ENCODE data around the gene RBM26. TPM values are rescaled to one million over a fixed set of nuclear protein-coding genes. Genes with fewer than 3 reads are reported as not detected.
"Not testable (repeated sequence)": the region's sequence is repeated elsewhere in the genome, so short reads cannot be mapped to it uniquely, and the experiment has no call there.

RBM26 gene
- total and polyA plus RNA-seq, 2 experiments from 2014 or later: 11.1 to 19.2 TPM

DNA sequence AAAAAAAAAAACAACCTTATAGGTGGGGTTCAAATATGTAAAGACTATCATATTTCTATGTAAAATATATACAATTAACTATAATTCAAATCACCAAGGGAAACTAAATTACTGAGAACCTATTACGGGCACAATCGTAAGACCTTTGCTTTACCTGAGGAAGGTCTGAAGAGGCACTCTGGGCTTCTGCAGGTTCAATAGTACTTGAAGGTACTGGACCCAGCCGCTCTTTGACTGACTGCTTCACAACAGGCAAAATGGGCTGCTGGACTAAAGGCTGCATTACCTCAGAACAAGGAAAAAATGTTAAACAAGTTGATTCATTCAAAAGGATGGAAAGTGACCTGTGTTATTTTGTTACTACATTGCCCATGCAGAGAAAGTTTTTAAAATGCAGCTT, 51.8 kb downstream of the RBM26 start:
- Histone ChIP-seq H3K9me3 (ENCODE audit: low read depth) (no peaks in the 10 kb centered on the region), H3K9me2 (ENCODE audit: insufficient read depth) (no peaks in the 10 kb centered on the region), H4K20me1 (ENCODE audit: insufficient read depth) (no peaks in the 10 kb centered on the region), H3K27me3 (replicated peaks; ENCODE audit: insufficient read depth) (no peaks in the 10 kb centered on the region), H2AFZ (no peak overlapping the region), H3F3A (ENCODE audit: insufficient read depth) (no peaks in the 10 kb centered on the region), H3K36me3 (ENCODE audit: low read depth) (peaks cover 47% of the 10 kb centered on the region), H3K4me1 (ENCODE audit: insufficient read depth) (peaks cover 7% of the 10 kb centered on the region; the same call in 1 of the 2 replicates), H3K4me3 (no peak overlapping the region), H3K27ac (no peak overlapping the region), H3K79me2 (ENCODE audit: insufficient read depth) (no peaks in the 10 kb centered on the region; the same call in 1 of the 2 replicates), H3K4me2 (ENCODE audit: unreplicated experiment) (no peak overlapping the region), H3K9ac (no peak overlapping the region)
- TF ChIP-seq EZH2phosphoT487 (IDR thresholded peaks at IDR 0.05; ENCODE audit: insufficient read depth, low read depth): no peak
- no peak for TF ChIP-seq EZH2 (IDR thresholded peaks at IDR 0.05; ENCODE audit: insufficient read depth, poor library complexity, severe bottlenecking)
- in situ Hi-C loops (cut with MboI): no loop called here
- WGBS, 2 experiments (ENCODE audit: low coverage in 1 of 2, low lambda C conversion rate in 2 of 2, missing lambda C conversion rate in 2 of 2): 91 to 98% methylated on average over 3 of the region's 3 CpGs
- DNase-seq: no peak

DNA sequence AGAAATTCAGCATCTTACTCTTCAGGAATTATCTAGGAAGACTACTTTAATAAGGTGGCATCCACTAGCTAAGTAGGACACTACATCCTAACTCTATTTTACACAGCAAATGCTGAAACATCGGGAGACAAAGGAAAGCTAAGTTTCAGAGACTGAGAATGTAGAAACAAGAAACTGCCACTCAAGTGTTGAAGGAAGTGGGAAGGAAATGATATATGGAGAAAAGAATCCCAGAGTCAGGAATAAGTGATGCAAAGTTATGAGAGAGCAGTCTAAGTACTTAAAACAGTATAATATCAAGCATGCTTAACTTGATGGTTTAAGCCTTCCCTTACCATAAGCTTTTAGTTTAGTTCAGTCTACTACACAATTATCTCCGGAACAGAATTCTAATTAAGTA, 52.4 kb downstream of the RBM26 start:
- in situ Hi-C loops (cut with MboI): no loop called here
- Histone ChIP-seq H3K9ac (no peak overlapping the region), H4K20me1 (ENCODE audit: insufficient read depth) (no peaks in the 10 kb centered on the region), H3K9me2 (ENCODE audit: insufficient read depth) (no peaks in the 10 kb centered on the region), H3K27ac (no peak overlapping the region), H3K79me2 (ENCODE audit: insufficient read depth) (no peaks in the 10 kb centered on the region; the same call in 1 of the 2 replicates), H3K9me3 (ENCODE audit: low read depth) (no peaks in the 10 kb centered on the region), H3K4me3 (no peak overlapping the region), H3K36me3 (ENCODE audit: low read depth) (peaks cover 43% of the 10 kb centered on the region), H3F3A (ENCODE audit: insufficient read depth) (no peaks in the 10 kb centered on the region), H3K4me2 (ENCODE audit: unreplicated experiment) (no peak overlapping the region), H3K27me3 (replicated peaks; ENCODE audit: insufficient read depth) (no peaks in the 10 kb centered on the region), H3K4me1 (ENCODE audit: insufficient read depth) (peaks cover 12% of the 10 kb centered on the region; the same call in 1 of the 2 replicates), H2AFZ (no peak overlapping the region)
- TF ChIP-seq EZH2phosphoT487 (IDR thresholded peaks at IDR 0.05; ENCODE audit: insufficient read depth, low read depth) (no peak), EZH2 (IDR thresholded peaks at IDR 0.05; ENCODE audit: insufficient read depth, poor library complexity, severe bottlenecking) (no peak)
- DNase-seq: no peak
- WGBS, 2 experiments (ENCODE audit: low coverage in 1 of 2, low lambda C conversion rate in 2 of 2, missing lambda C conversion rate in 2 of 2): 68 to 70% methylated on average over 2 of the region's 2 CpGs

DNA sequence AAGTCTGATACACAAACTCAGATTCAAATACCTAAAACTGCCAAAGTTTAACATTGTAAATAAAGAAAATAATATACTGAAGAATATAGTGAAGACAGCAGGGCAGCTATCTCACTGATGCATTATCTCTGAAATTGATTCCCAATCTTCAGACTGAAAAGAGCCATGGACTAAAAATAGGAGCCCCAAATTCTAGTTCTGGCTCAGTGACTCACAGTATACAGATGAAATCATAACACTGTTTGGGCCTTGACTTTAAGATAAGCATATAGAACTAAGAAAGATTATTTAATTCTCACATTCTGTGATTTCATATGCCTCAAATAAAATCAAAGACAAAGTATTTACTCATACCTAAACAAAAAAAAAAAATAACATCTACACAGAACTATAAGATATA, 53.9 kb downstream of the RBM26 start:
- no peak overlapping the region for H3K4me2 ChIP-seq (ENCODE audit: unreplicated experiment)
- H3K9me2 ChIP-seq (ENCODE audit: insufficient read depth): no peaks in the 10 kb centered on the region
- H3K9me3 ChIP-seq (ENCODE audit: low read depth): no peaks in the 10 kb centered on the region
- H2AFZ ChIP-seq: no peak overlapping the region
- H4K20me1 ChIP-seq (ENCODE audit: insufficient read depth): no peaks in the 10 kb centered on the region
- H3K4me1 ChIP-seq (ENCODE audit: insufficient read depth): peaks cover 12% of the 10 kb centered on the region; the same call in 1 of the 2 replicates
- H3K27me3 ChIP-seq (replicated peaks; ENCODE audit: insufficient read depth): no peaks in the 10 kb centered on the region
- H3K9ac ChIP-seq: no peak overlapping the region
- H3K36me3 ChIP-seq (ENCODE audit: low read depth): peaks cover 34% of the 10 kb centered on the region
- in situ Hi-C loops (cut with MboI): no loop called here
- H3F3A ChIP-seq (ENCODE audit: insufficient read depth): no peaks in the 10 kb centered on the region
- H3K4me3 ChIP-seq: no peak overlapping the region
- no peak for TF ChIP-seq EZH2phosphoT487 (IDR thresholded peaks at IDR 0.05; ENCODE audit: insufficient read depth, low read depth)
- no peak for TF ChIP-seq EZH2 (IDR thresholded peaks at IDR 0.05; ENCODE audit: insufficient read depth, poor library complexity, severe bottlenecking)
- no peaks in the 10 kb centered on the region for H3K79me2 ChIP-seq (ENCODE audit: insufficient read depth)
- peak; percentile 13 for DNase-seq
- no peak overlapping the region for H3K27ac ChIP-seq

DNA sequence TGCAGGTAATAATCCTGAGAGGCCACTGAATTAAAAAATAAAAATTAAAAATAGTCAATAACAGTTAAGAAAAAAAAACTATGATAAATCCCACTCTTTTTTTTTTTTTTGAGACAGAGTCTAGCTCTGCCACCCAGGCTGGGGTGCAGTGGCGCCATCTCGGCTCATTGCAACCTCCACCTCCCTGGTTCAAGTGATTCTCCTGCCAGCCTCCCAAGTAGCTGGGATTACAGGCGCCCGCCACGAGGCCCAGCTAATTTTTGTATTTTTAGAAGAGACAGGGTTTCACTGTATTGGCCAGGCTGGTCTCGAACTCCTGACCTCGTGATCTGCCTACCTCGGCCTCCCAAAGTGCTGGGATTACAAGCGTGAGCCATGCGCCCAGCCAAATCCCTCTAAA, 56.4 kb downstream of the RBM26 start:
- WGBS, 2 experiments (ENCODE audit: low coverage in 1 of 2, low lambda C conversion rate in 2 of 2, missing lambda C conversion rate in 2 of 2): 95 to 99% methylated on average over 10 of the region's 10 CpGs
- H3K4me2 ChIP-seq (ENCODE audit: unreplicated experiment); DNase-seq; H3K79me2 ChIP-seq (ENCODE audit: insufficient read depth); H2AFZ ChIP-seq; H3K9ac ChIP-seq; H3F3A ChIP-seq (ENCODE audit: insufficient read depth); H3K4me3 ChIP-seq; H4K20me1 ChIP-seq (ENCODE audit: insufficient read depth); H3K9me3 ChIP-seq (ENCODE audit: low read depth); H3K27ac ChIP-seq; H3K9me2 ChIP-seq (ENCODE audit: insufficient read depth); in situ Hi-C loops (cut with MboI); H3K27me3 ChIP-seq (replicated peaks; ENCODE audit: insufficient read depth): not testable (repeated sequence)
- H3K4me1 ChIP-seq (ENCODE audit: insufficient read depth): peaks cover 12% of the 10 kb centered on the region; the same call in 1 of the 2 replicates
- peaks cover 20% of the 10 kb centered on the region for H3K36me3 ChIP-seq (ENCODE audit: low read depth)

DNA sequence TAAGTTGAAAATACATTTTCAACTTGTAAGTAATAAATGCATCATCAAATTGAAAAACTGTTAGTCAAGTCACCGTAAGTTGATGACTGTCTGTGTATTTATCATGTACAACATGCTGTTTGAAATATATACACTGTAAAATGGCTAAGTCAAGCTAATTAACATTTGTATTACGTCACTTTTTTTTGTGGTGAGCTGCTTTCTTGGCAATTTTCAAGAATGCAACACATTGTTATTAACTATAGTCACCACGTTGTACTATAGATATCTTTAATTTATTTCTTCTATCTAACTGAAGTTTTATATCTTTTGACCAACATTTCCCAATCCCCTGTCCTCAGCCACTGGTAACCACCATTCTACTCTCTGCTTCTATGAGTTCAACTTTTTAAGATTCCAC, 57.0 kb downstream of the RBM26 start:
- Histone ChIP-seq H3K9ac (no peak overlapping the region), H3K27me3 (replicated peaks; ENCODE audit: insufficient read depth) (no peaks in the 10 kb centered on the region), H3K4me2 (ENCODE audit: unreplicated experiment) (no peak overlapping the region), H3K9me3 (ENCODE audit: low read depth) (no peaks in the 10 kb centered on the region), H3F3A (ENCODE audit: insufficient read depth) (no peaks in the 10 kb centered on the region), H2AFZ (no peak overlapping the region), H3K79me2 (ENCODE audit: insufficient read depth) (no peaks in the 10 kb centered on the region), H3K27ac (no peak overlapping the region), H4K20me1 (ENCODE audit: insufficient read depth) (no peaks in the 10 kb centered on the region), H3K4me3 (no peak overlapping the region), H3K9me2 (ENCODE audit: insufficient read depth) (no peaks in the 10 kb centered on the region), H3K36me3 (ENCODE audit: low read depth) (peaks cover 18% of the 10 kb centered on the region), H3K4me1 (ENCODE audit: insufficient read depth) (peaks cover 12% of the 10 kb centered on the region; the same call in 1 of the 2 replicates)
- TF ChIP-seq EZH2 (IDR thresholded peaks at IDR 0.05; ENCODE audit: insufficient read depth, poor library complexity, severe bottlenecking): no peak
- no peak for TF ChIP-seq EZH2phosphoT487 (IDR thresholded peaks at IDR 0.05; ENCODE audit: insufficient read depth, low read depth)
- 50 to 51% methylated on average over 3 of the region's 3 CpGs for WGBS, 2 experiments (ENCODE audit: low coverage in 1 of 2, low lambda C conversion rate in 2 of 2, missing lambda C conversion rate in 2 of 2)
- peak; percentile 42 for DNase-seq
- in situ Hi-C loops (cut with MboI): no loop called here
